Suprapubic skin (tissue), 4 donors: Measurements from ENCODE around the gene DCUN1D3. TPM values are rescaled to one million over a fixed set of nuclear protein-coding genes. Genes with fewer than 3 reads are reported as not detected.

ENCODE experiments used
- DNase-seq, 2 donors: peaks; one replicate each; pipeline ENCODE4 v3.0.0-alpha.2; 2019; ENCODE audit warnings: low spot score in 2 of 2
- H3K27ac ChIP-seq: fragments of 200-600 bp; sonication (generic); one replicate; pipeline ENCODE4 v1.5.1; 2019
- H3K27me3 ChIP-seq: fragments of 200-600 bp; sonication (generic); one replicate; pipeline ENCODE4 v1.5.1; 2019
- H3K36me3 ChIP-seq: fragments of 200-600 bp; sonication (generic); one replicate; pipeline ENCODE4 v1.5.1; 2019
- H3K4me1 ChIP-seq: fragments of 200-600 bp; sonication (generic); one replicate; pipeline ENCODE4 v1.5.1; 2019
- H3K4me3 ChIP-seq: fragments of 200-600 bp; sonication (generic); one replicate; pipeline ENCODE4 v1.5.1; 2019; ENCODE audit warnings: mild to moderate bottlenecking
- H3K9me3 ChIP-seq: fragments of 200-600 bp; sonication (generic); one replicate; pipeline ENCODE4 v1.5.1; 2019
- EP300 ChIP-seq: sonication (generic); formaldehyde crosslinking; IDR thresholded peaks from one replicate; pipeline ENCODE4 v1.6.1; 2017; ENCODE audit warnings: antibody characterized with exemption
- POLR2A ChIP-seq, 2 donors: fragments of 450-650 bp; IDR thresholded peaks; one replicate each; pipeline ENCODE4 v1.6.1; 2017; ENCODE audit warnings: antibody characterized with exemption in 2 of 2, mild to moderate bottlenecking in 2 of 2, moderate library complexity in 2 of 2
- POLR2AphosphoS5 ChIP-seq, 3 donors: sonication (generic); formaldehyde crosslinking; IDR thresholded peaks; one replicate each; pipeline ENCODE4 v1.6.1; 2017; ENCODE audit warnings: antibody characterized with exemption in 3 of 3
- WGBS: methylation state at CpG from one replicate; pipeline ENCODE4 v1.1.5; 2018; 5-methylcytosine and 5-hydroxymethylcytosine counted together
- total RNA-seq, 4 donors: library from RNA; depleted of rRNA; stranded (reverse); fragments of >200 nt; gene quantifications; one replicate each; pipeline ENCODE4 v1.1.0, GENCODE V29; 2016
- TF ChIP-seq, protein P1 (sequence below), 2 donors: fragments of 200-600 bp in 1 of 2; fragments of 450-650 bp in 1 of 2; sonication (generic) in 1 of 2; IDR thresholded peaks; one replicate each; pipeline ENCODE4 v1.5.1; 2016 to 2019; ENCODE audit warnings: antibody characterized with exemption in 2 of 2, mild to moderate bottlenecking in 1 of 2, moderate library complexity in 1 of 2

The DCUN1D3 gene
- total RNA-seq, 4 donors from 2014 or later: 16.6 to 31.8 (median 21.1) TPM

GRCh38 chr16:20886320-20886719, 13.8 kb downstream of the DCUN1D3 start:
- H3K36me3 ChIP-seq: peaks cover 1% of the 10 kb centered on the region
- no peak for DNase-seq
- no peaks in the 10 kb centered on the region for H3K27me3 ChIP-seq
- WGBS: 42% methylated on average over 1 of the region's 1 CpG
- H3K4me1 ChIP-seq: peaks cover 43% of the 10 kb centered on the region
- no peak overlapping the region for H3K4me3 ChIP-seq
- TF ChIP-seq POLR2A (IDR thresholded peaks at IDR 0.05) (no peak), EP300 (no peak), POLR2AphosphoS5 (IDR thresholded peaks at IDR 0.05) (no peak)
- TF ChIP-seq, protein P1, sequence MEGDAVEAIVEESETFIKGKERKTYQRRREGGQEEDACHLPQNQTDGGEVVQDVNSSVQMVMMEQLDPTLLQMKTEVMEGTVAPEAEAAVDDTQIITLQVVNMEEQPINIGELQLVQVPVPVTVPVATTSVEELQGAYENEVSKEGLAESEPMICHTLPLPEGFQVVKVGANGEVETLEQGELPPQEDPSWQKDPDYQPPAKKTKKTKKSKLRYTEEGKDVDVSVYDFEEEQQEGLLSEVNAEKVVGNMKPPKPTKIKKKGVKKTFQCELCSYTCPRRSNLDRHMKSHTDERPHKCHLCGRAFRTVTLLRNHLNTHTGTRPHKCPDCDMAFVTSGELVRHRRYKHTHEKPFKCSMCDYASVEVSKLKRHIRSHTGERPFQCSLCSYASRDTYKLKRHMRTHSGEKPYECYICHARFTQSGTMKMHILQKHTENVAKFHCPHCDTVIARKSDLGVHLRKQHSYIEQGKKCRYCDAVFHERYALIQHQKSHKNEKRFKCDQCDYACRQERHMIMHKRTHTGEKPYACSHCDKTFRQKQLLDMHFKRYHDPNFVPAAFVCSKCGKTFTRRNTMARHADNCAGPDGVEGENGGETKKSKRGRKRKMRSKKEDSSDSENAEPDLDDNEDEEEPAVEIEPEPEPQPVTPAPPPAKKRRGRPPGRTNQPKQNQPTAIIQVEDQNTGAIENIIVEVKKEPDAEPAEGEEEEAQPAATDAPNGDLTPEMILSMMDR (IDR thresholded peaks at IDR 0.05): no peak
- H3K27ac ChIP-seq: no peak overlapping the region
- no peaks in the 10 kb centered on the region for H3K9me3 ChIP-seq

GRCh38 chr16:20884240-20884556, 16.0 kb downstream of the DCUN1D3 start:
- H3K4me1 ChIP-seq: peaks cover 43% of the 10 kb centered on the region
- no peaks in the 10 kb centered on the region for H3K27me3 ChIP-seq
- WGBS: 68% methylated on average over 1 of the region's 1 CpG
- H3K4me3 ChIP-seq: no peak overlapping the region
- H3K9me3 ChIP-seq: no peaks in the 10 kb centered on the region
- no peak overlapping the region for H3K27ac ChIP-seq
- DNase-seq: no peak
- TF ChIP-seq, protein P1 (IDR thresholded peaks at IDR 0.05): no peak
- no peak for TF ChIP-seq POLR2A (IDR thresholded peaks at IDR 0.05)
- TF ChIP-seq EP300: no peak
- no peak for TF ChIP-seq POLR2AphosphoS5 (IDR thresholded peaks at IDR 0.05)
- H3K36me3 ChIP-seq: no peaks in the 10 kb centered on the region

DNA sequence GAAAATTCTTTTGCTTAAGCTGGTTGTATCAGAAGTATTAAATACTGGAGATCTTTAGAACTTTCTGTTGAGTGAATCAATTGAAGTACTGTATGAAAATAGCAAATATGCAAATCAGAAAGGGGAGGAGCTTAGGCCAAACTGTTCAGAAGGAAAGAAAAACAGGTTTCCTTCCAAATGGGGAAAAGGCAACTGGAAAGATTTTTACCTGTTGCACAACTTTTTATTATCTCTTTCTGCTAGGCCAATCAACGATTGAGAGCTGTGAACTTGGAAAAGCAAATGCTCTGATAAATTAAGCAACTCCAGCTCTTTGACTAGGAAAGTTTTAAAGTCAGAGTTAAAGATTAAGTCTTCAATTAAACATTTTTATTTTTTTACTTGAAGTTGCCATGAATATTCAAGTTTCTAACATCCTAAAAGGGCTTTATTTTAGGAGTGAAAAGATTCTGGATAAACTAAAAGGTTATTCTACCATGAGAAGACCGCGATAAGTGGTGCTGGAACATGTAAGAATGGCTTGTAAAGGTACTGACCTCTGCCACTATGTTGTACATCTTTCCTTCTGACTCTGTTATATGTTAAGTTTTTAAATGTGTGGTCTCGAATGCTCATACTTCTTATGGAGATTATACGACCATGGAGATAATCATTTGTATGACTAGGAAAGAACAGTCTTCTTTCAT, 16.5 kb downstream of the DCUN1D3 start:
- Histone ChIP-seq H3K4me3 (no peak overlapping the region), H3K27me3 (no peaks in the 10 kb centered on the region), H3K9me3 (no peaks in the 10 kb centered on the region), H3K36me3 (no peaks in the 10 kb centered on the region), H3K27ac (peak overlapping the region; percentile 29), H3K4me1 (peaks cover 48% of the 10 kb centered on the region)
- no peak for DNase-seq
- TF ChIP-seq POLR2A (IDR thresholded peaks at IDR 0.05): no peak
- TF ChIP-seq, protein P1 (IDR thresholded peaks at IDR 0.05): no peak
- TF ChIP-seq EP300: no peak
- TF ChIP-seq POLR2AphosphoS5 (IDR thresholded peaks at IDR 0.05): no peak
- whole genome bisulfite sequencing: 62% methylated on average over 5 of the region's 5 CpGs

DNA sequence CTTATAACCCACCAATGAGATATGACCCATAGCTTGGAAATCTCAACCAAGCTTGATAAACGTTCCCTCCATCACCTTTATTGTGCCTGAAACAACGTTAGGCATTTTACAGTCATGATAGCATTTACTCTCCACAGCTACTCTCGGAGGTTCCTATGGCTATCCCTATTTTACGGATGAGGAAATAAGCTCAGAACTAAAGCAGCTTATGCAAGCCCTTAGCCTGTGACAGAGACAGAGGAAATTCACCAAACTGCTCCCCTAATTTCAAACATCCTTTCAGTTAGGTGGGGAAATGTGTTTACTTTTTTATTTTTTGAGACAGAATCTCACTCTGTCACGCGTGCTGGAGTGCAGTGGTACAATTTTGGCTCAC, 18.7 kb downstream of the DCUN1D3 start:
- Histone ChIP-seq H3K27me3 (no peaks in the 10 kb centered on the region), H3K27ac (no peak overlapping the region), H3K36me3 (no peaks in the 10 kb centered on the region), H3K4me3 (no peak overlapping the region), H3K4me1 (peaks cover 52% of the 10 kb centered on the region), H3K9me3 (no peaks in the 10 kb centered on the region)
- TF ChIP-seq POLR2AphosphoS5 (IDR thresholded peaks at IDR 0.05) (no peak), POLR2A (IDR thresholded peaks at IDR 0.05) (no peak), EP300 (no peak)
- TF ChIP-seq, protein P1 (IDR thresholded peaks at IDR 0.05): no peak
- DNase-seq: no peak
- 85% methylated on average over 6 of the region's 6 CpGs for WGBS

DNA sequence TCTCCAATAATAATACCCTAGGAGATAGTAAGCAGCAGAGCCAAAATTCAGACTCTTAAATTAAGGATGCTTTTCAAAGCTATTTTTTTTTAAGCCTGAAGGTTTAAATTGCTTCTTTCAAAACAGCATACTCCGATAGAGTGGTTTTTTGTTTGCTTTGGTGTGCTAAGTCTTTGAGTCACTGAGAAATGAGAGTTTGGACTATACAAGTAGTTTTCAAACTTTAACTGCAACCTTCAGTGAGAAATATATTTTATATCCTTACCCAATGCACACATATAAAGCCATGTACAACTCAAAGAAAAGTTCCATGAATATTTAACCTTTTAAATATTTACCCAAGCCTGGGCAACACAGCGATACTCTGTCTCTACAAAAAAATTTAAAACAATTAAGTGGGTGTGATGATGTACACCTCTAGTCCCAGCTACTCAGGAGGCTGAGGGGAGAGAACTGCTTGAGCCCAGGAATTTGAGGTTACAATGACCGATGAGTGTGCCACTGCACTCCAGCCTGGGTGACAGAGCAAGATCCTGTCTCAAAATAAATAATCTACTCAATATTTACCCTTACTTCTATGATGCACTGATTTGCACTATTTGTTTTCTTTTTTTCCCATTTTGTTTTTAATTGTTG, 19.2 kb downstream of the DCUN1D3 start:
- DNase-seq: no peak
- peaks cover 52% of the 10 kb centered on the region for H3K4me1 ChIP-seq
- H3K9me3 ChIP-seq: no peaks in the 10 kb centered on the region
- H3K4me3 ChIP-seq: no peak overlapping the region
- TF ChIP-seq POLR2A (IDR thresholded peaks at IDR 0.05): no peak
- TF ChIP-seq POLR2AphosphoS5 (IDR thresholded peaks at IDR 0.05): no peak
- no peak for TF ChIP-seq EP300
- TF ChIP-seq, protein P1 (IDR thresholded peaks at IDR 0.05): no peak
- H3K36me3 ChIP-seq: no peaks in the 10 kb centered on the region
- 76% methylated on average over 3 of the region's 3 CpGs for WGBS
- H3K27ac ChIP-seq: no peak overlapping the region
- H3K27me3 ChIP-seq: no peaks in the 10 kb centered on the region
